Stomach (tissue), 4 donors: ENCODE measurements around the gene SLC16A14.

Experiments used
- POLR2A ChIP-seq, 4 donors: fragments of 450-650 bp; IDR thresholded peaks; one replicate each; pipeline ENCODE4 v1.6.1; 2016; ENCODE audit warnings: antibody characterized with exemption in 4 of 4, control low read depth in 2 of 4, mild to moderate bottlenecking in 1 of 4, moderate library complexity in 1 of 4
- POLR2AphosphoS5 ChIP-seq, 3 donors: sonication (generic); formaldehyde crosslinking; IDR thresholded peaks; one replicate each; pipeline ENCODE4 v1.6.1; 2016; ENCODE audit warnings: antibody characterized with exemption in 3 of 3
- TF ChIP-seq, protein P1 (sequence below), 7 experiments: fragments of 450-650 bp in 4 of 7; fragments of 200-600 bp in 3 of 7; sonication (generic) in 3 of 7; IDR thresholded peaks; one replicate each; pipeline ENCODE4 v1.5.1; 2016 to 2019; ENCODE audit warnings: antibody characterized with exemption in 7 of 7, control low read depth in 2 of 7, mild to moderate bottlenecking in 1 of 7

GRCh38 chr2:229997565-229997964 lies 71.2 kb downstream of the SLC16A14 start:
- TF ChIP-seq, protein P1, sequence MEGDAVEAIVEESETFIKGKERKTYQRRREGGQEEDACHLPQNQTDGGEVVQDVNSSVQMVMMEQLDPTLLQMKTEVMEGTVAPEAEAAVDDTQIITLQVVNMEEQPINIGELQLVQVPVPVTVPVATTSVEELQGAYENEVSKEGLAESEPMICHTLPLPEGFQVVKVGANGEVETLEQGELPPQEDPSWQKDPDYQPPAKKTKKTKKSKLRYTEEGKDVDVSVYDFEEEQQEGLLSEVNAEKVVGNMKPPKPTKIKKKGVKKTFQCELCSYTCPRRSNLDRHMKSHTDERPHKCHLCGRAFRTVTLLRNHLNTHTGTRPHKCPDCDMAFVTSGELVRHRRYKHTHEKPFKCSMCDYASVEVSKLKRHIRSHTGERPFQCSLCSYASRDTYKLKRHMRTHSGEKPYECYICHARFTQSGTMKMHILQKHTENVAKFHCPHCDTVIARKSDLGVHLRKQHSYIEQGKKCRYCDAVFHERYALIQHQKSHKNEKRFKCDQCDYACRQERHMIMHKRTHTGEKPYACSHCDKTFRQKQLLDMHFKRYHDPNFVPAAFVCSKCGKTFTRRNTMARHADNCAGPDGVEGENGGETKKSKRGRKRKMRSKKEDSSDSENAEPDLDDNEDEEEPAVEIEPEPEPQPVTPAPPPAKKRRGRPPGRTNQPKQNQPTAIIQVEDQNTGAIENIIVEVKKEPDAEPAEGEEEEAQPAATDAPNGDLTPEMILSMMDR (IDR thresholded peaks at IDR 0.05): no peak
- TF ChIP-seq POLR2A (IDR thresholded peaks at IDR 0.05) (no peak), POLR2AphosphoS5 (IDR thresholded peaks at IDR 0.05) (no peak)
